Right lobe of liver (tissue), 4 donors: Measurements from ENCODE around the gene HDAC7.

Source experiments
- CTCF ChIP-seq, 4 donors: fragments of 200-600 bp in 3 of 4; fragments of 450-650 bp in 1 of 4; IDR thresholded peaks; one replicate each; pipeline versions ENCODE4 v1.5.1 to v1.8.0; 2016 to 2022; ENCODE audit warnings: antibody characterized with exemption in 4 of 4, mild to moderate bottlenecking in 2 of 4
- POLR2A ChIP-seq: fragments of 450-650 bp; IDR thresholded peaks from one replicate; pipeline ENCODE4 v1.6.1; 2017; ENCODE audit warnings: antibody characterized with exemption, mild to moderate bottlenecking
- donor health status: DM: no; HTN: no; CAD: no.
- donor health status: DM: no; HTN: no; CAD: no.
- donor health status: DM: no; HTN: yes; CAD: no.

DNA sequence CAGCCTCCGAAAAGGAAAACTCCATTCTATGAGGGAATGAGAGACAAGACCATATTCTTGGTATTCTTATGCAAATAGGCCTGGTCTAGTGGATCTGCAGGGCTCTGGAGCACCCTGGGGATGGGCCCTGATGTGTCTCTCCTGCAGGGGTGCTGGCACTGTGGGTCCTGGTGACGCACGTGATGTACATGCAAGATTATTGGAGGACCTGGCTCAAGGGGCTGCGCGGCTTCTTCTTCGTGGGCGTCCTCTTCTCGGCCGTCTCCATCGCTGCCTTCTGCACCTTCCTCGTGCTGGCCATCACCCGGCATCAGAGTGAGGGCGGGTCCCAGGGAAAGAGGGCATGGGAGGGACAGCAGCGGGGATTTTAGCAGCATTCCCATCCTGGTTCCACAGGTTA, 40.8 kb downstream of the HDAC7 start:
- no peak for TF ChIP-seq CTCF (IDR thresholded peaks at IDR 0.05)
- no peak for TF ChIP-seq POLR2A
